ENCODE data around the gene CSNK1A1. TPM values are rescaled to one million over a fixed set of nuclear protein-coding genes. Genes with fewer than 3 reads are reported as not detected.
A peak's percentile ranks its signal among the peaks of the same experiment; 100 is the strongest.

CSNK1A1 gene
- total RNA-seq, 1 experiment from 2014 or later, result 287 TPM

- intact Hi-C loops (cut with micrococcal nuclease; ENCODE audit: unreplicated experiment), result loop anchor here (5.0 kb wide), 1 partner anchor 40 kb away; no protein-coding TSS in a partner anchor
- peaks cover 78% of the 10 kb centered on the region for H3K4me1 ChIP-seq (ENCODE audit: control insufficient read depth, insufficient read depth, low read length)
- TF ChIP-seq SIN3A (IDR thresholded peaks at IDR 0.05; ENCODE audit: borderline replicate concordance, insufficient read depth, low read depth, low read length), result no peak
- TF ChIP-seq TCF7L2 (IDR thresholded peaks at IDR 0.05; ENCODE audit: low read depth, low read length), result no peak
- no peak for TF ChIP-seq POLR2AphosphoS5 (IDR thresholded peaks at IDR 0.05; ENCODE audit: low read depth, low read length)
- no peak for TF ChIP-seq CTCF (IDR thresholded peaks at IDR 0.05)
- no peak for TF ChIP-seq REST (IDR thresholded peaks at IDR 0.05; ENCODE audit: insufficient read depth in 1 of 2, low read depth in 2 of 2, low read length in 1 of 2)
- H3K36me3 ChIP-seq (ENCODE audit: control insufficient read depth, insufficient read depth, low read length), result no peaks in the 10 kb centered on the region
- H3K4me3 ChIP-seq (ENCODE audit: low read depth in 2 of 2, low read length in 2 of 2), result no peak overlapping the region
- ChIA-PET CTCF (interaction anchor here (0.9 kb wide), 1 partner anchor 22 kb away, joined by 3 read pairs; no protein-coding TSS in a partner anchor), POLR2A (interaction anchor here (1.2 to 2.2 kb wide), 2 partner anchors 10 to 33 kb away, joined by 4 to 8 read pairs; no protein-coding TSS in a partner anchor)
- no peaks in the 10 kb centered on the region for H3K27me3 ChIP-seq (ENCODE audit: control insufficient read depth, insufficient read depth, low read length)
- ATAC-seq, result peak; percentile 29
- in situ Hi-C loops (cut with HindIII; ENCODE audit: low pct_unique_long_range_greater_than_20kb, low sequenced_read_pairs), result no loop called here
- H3K9me3 ChIP-seq (ENCODE audit: control insufficient read depth, insufficient read depth, low read depth, low read length), result no peaks in the 10 kb centered on the region
- DNase-seq (ENCODE audit: low read depth, low spot score), result no peak
- H3K27ac ChIP-seq (ENCODE audit: low read length), result peak overlapping the region; percentile 94
- TSS peak; percentile 96 for BruUV-seq (replicated peaks)
These were observed 64.3 kb downstream of the CSNK1A1 start for GRCh38 chr5:149486726-149487635.

- no TSS peak for BruUV-seq (replicated peaks)
- Histone ChIP-seq H3K27ac (ENCODE audit: low read length) (peak overlapping the region; percentile 94), H3K4me3 (ENCODE audit: low read depth in 2 of 2, low read length in 2 of 2) (peak overlapping the region in 1 of 2 experiments; percentile 13; a peak in 1 of 4 replicates), H3K27me3 (ENCODE audit: control insufficient read depth, insufficient read depth, low read length) (no peaks in the 10 kb centered on the region), H3K4me1 (ENCODE audit: control insufficient read depth, insufficient read depth, low read length) (peaks cover 74% of the 10 kb centered on the region), H3K9me3 (ENCODE audit: control insufficient read depth, insufficient read depth, low read depth, low read length) (no peaks in the 10 kb centered on the region), H3K36me3 (ENCODE audit: control insufficient read depth, insufficient read depth, low read length) (no peaks in the 10 kb centered on the region)
- ChIA-PET CTCF (interaction anchor here (0.7 to 0.9 kb wide), 3 partner anchors 21 to 75 kb away, joined by 3 read pairs; no protein-coding TSS in a partner anchor), POLR2A (interaction anchor here (2.2 kb wide), 1 partner anchor 11 kb away, joined by 8 read pairs; no protein-coding TSS in a partner anchor)
- ATAC-seq, result peak; percentile 87
- TF ChIP-seq SIN3A (IDR thresholded peaks at IDR 0.05; ENCODE audit: borderline replicate concordance, insufficient read depth, low read depth, low read length) (peak; percentile 70; the same call in 1 of the 2 replicates), CTCF (IDR thresholded peaks at IDR 0.05) (no peak), REST (IDR thresholded peaks at IDR 0.05; ENCODE audit: insufficient read depth in 1 of 2, low read depth in 2 of 2, low read length in 1 of 2) (no peak; a peak in 1 of 4 replicates), TCF7L2 (IDR thresholded peaks at IDR 0.05; ENCODE audit: low read depth, low read length) (0 out of 2 replicates have a peak, but pooled peaks have one; percentile 14), POLR2AphosphoS5 (IDR thresholded peaks at IDR 0.05; ENCODE audit: low read depth, low read length) (peak; percentile 16)
- intact Hi-C loops (cut with micrococcal nuclease; ENCODE audit: unreplicated experiment), result loop anchor here (5.0 kb wide), 1 partner anchor 39 kb away; no protein-coding TSS in a partner anchor
- in situ Hi-C loops (cut with HindIII; ENCODE audit: low pct_unique_long_range_greater_than_20kb, low sequenced_read_pairs), result no loop called here
- DNase-seq (ENCODE audit: low read depth, low spot score), result peak; percentile 99
These were observed 65.3 kb downstream of the CSNK1A1 start for GRCh38 chr5:149485655-149486615.

All from Panc1 (cell line).